Muscle layer of duodenum (tissue), 2 donors: Measurements from ENCODE around the gene SLC19A1.
"Not testable (repeated sequence)": the region's sequence is repeated elsewhere in the genome, so short reads cannot be mapped to it uniquely, and the experiment has no call there.

ENCODE experiments used
- H3K27ac ChIP-seq: one replicate; pipeline ENCODE4 v1.7.0; 2013; ENCODE audit warnings: mild to moderate bottlenecking, low read length
- H3K27me3 ChIP-seq: one replicate; pipeline ENCODE4 v1.7.0; 2013; ENCODE audit warnings: low read depth, mild to moderate bottlenecking, control low read depth, low read length
- H3K36me3 ChIP-seq, 2 donors: one replicate each; pipeline ENCODE4 v1.7.0; 2013; ENCODE audit warnings: low read length in 2 of 2, control low read depth in 1 of 2, mild to moderate bottlenecking in 1 of 2; ENCODE audit not compliant: insufficient read depth in 2 of 2, control insufficient read depth in 1 of 2
- H3K4me1 ChIP-seq, 2 donors: one replicate each; pipeline ENCODE4 v1.7.0; 2013; ENCODE audit warnings: low read length in 2 of 2, mild to moderate bottlenecking in 2 of 2, control low read depth in 1 of 2, moderate library complexity in 1 of 2; ENCODE audit not compliant: insufficient read depth in 2 of 2, control insufficient read depth in 1 of 2
- H3K4me3 ChIP-seq, 2 donors: one replicate each; pipeline ENCODE4 v1.7.0; 2013; ENCODE audit warnings: low read length in 2 of 2, low read depth in 1 of 2, mild to moderate bottlenecking in 1 of 2
- H3K9me3 ChIP-seq, 2 donors: one replicate each; pipeline ENCODE4 v1.7.0; 2013; ENCODE audit warnings: low read length in 2 of 2, control low read depth in 1 of 2, mild to moderate bottlenecking in 1 of 2; ENCODE audit not compliant: control insufficient read depth in 1 of 2
- donor health status: healthy.

The SLC19A1 gene

DNA sequence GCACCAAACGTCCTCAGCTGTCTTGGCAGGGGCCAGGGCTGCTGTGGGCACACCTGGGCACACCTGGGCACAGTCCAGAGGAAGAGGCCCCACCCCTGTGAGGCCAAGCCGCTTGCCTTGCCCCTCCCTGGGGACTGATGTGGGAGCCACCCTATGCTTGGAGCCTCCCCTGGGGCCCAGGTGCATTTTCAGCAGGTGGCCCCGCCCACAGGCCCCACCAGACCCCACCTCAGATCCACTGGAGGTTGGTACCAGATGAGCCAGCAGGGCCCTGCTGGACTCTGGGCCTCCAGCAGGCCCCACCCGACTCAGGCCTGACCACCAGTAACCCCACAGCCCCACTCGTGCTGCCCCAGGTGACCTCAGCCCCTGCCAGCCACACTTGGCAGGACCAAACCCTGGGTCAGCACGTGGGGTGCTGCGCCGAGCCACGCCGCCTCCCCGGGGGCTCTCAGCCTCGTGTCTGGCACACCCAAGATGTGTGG lies 8.8 kb downstream of the SLC19A1 start:
- peaks cover 6 to 10% of the 10 kb centered on the region in 2 donors for H3K36me3 ChIP-seq
- no peak overlapping the region for H3K4me3 ChIP-seq
- no peaks in the 10 kb centered on the region for H3K9me3 ChIP-seq
- H3K27ac ChIP-seq: no peak overlapping the region
- H3K27me3 ChIP-seq: no peaks in the 10 kb centered on the region
- peaks cover 0 to 19% of the 10 kb centered on the region in 2 donors for H3K4me1 ChIP-seq

DNA sequence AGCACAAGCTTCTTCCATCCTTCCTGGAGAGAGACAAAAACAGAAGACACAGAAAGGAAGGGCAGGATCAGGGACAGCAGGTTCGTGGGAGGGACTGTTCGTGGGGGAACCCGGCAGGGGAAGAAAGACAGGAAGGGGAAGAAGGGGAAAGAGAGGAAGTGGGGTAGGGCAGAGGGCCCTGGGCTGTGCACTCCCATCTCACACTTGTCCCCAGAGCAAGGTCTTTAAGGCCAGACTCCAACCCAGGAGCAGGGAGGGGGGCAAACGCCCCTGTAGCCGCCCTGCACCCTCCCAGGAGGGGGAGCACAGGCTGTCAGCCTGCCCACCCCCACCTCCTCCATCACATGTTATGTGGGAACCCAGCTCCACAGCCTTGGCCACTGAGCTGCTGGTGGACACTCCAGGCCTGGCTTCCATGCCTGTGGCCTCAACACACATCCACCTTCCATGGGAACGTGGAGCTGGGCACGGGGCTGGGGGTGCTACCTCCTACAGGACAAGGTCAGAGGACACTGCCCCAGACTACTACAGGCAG lies 9.3 kb downstream of the SLC19A1 start:
- peaks cover 0 to 19% of the 10 kb centered on the region in 2 donors for H3K4me1 ChIP-seq
- H3K9me3 ChIP-seq: no peaks in the 10 kb centered on the region
- no peaks in the 10 kb centered on the region for H3K27me3 ChIP-seq
- no peak overlapping the region for H3K4me3 ChIP-seq
- no peak overlapping the region for H3K27ac ChIP-seq
- peaks cover 6 to 10% of the 10 kb centered on the region in 2 donors for H3K36me3 ChIP-seq

GRCh38 chr21:45531393-45532215 lies 10.6 kb downstream of the SLC19A1 start:
- no peak overlapping the region for H3K27ac ChIP-seq
- peaks cover 6 to 10% of the 10 kb centered on the region in 2 donors for H3K36me3 ChIP-seq
- no peaks in the 10 kb centered on the region for H3K27me3 ChIP-seq
- no peaks in the 10 kb centered on the region for H3K9me3 ChIP-seq
- no peak overlapping the region for H3K4me3 ChIP-seq
- H3K4me1 ChIP-seq: peaks cover 0 to 19% of the 10 kb centered on the region in 2 donors

- H3K27me3 ChIP-seq, H3K9me3 ChIP-seq, H3K27ac ChIP-seq, H3K4me3 ChIP-seq: not testable (repeated sequence)
- peaks cover 0 to 19% of the 10 kb centered on the region in 2 donors for H3K4me1 ChIP-seq
- H3K36me3 ChIP-seq: peaks cover 6 to 10% of the 10 kb centered on the region in 2 donors
Observed at GRCh38 chr21:45531114-45531392, 11.2 kb downstream of the SLC19A1 start.

- no peaks in the 10 kb centered on the region for H3K27me3 ChIP-seq
- H3K4me1 ChIP-seq: peaks cover 0 to 19% of the 10 kb centered on the region in 2 donors
- H3K9me3 ChIP-seq: no peaks in the 10 kb centered on the region
- H3K27ac ChIP-seq: no peak overlapping the region
- H3K4me3 ChIP-seq: no peak overlapping the region
- H3K36me3 ChIP-seq: peaks cover 7 to 10% of the 10 kb centered on the region in 2 donors
Observed at GRCh38 chr21:45530423-45531113, 11.7 kb downstream of the SLC19A1 start.

DNA sequence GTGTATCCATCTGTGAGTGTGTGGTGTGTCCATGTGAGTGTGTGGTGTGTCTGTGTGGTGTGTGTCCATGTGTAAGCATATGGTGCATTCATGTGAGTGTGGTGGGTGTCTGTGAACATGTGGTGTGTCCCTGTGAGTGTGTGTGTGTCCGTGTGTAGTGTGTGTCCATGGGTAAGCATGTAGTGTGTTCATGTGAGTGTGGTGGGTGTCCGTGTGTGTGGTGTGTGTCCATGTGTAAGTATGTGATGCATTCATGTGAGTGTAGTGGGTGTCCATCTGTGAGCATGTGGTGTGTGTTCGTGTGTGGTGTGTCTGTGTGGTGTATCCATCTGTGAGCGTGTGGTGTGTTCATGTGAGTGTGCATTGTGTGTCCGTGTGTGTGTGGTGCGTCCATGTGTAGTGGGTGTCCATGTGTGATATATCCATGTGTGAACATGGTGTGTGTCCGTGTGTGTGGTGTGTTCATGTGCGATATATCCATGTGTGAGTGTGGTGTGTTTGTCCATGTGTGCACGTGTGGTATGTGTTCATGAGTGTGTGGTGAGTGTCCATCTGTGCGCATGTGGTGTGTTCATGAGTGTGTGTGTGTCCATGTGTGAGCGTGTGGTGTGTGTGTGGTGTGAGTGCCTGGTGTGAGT lies 12.3 kb downstream of the SLC19A1 start:
- no peaks in the 10 kb centered on the region for H3K27me3 ChIP-seq
- H3K4me1 ChIP-seq: peaks cover 0 to 19% of the 10 kb centered on the region in 2 donors
- H3K36me3 ChIP-seq: peaks cover 10 to 14% of the 10 kb centered on the region in 2 donors
- H3K4me3 ChIP-seq: no peak overlapping the region
- H3K9me3 ChIP-seq: no peaks in the 10 kb centered on the region
- no peak overlapping the region for H3K27ac ChIP-seq

DNA sequence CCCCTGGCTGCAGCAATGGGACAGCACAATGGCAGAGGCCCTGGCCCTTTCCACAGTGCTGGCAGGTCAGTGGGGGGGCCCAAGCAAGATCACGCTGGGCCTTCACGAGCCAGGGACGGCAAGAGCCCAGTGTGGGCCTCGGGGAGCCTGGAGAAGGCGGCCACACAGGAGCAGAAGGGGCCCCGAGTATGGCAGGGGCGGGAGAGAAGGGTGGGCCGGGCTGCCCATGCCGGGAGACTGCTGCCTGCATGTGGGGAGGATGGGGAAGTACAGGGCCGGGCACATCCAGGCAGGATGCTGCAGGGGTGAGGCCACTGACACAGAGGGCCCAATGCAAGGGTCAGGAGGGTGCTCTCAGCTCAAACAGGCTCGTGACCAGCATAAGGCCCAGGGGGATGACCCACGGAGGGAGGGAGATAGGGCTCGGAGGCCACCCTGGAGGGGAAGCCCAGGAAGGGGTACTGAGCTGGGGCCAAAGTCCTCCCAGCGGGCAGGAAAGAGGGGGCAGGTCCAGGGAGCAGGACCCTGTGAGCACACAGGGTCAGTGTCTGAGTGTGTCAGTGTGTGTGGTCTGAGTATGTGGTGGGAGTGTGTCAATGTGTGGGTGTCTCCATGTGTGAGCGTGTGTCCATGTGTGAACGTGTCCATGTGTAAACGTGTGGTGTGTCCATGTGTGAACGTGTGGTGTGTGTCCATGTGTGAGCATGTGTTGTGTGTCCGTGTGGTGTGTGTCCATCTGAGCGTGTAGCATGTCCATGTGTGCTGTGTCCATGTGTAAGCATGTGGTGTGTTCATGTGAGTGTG lies 13.1 kb downstream of the SLC19A1 start:
- Histone ChIP-seq H3K4me3 (no peak overlapping the region), H3K27ac (no peak overlapping the region), H3K4me1 (peaks cover 0 to 12% of the 10 kb centered on the region in 2 donors), H3K27me3 (no peaks in the 10 kb centered on the region), H3K36me3 (peaks cover 10 to 14% of the 10 kb centered on the region in 2 donors), H3K9me3 (no peaks in the 10 kb centered on the region)

DNA sequence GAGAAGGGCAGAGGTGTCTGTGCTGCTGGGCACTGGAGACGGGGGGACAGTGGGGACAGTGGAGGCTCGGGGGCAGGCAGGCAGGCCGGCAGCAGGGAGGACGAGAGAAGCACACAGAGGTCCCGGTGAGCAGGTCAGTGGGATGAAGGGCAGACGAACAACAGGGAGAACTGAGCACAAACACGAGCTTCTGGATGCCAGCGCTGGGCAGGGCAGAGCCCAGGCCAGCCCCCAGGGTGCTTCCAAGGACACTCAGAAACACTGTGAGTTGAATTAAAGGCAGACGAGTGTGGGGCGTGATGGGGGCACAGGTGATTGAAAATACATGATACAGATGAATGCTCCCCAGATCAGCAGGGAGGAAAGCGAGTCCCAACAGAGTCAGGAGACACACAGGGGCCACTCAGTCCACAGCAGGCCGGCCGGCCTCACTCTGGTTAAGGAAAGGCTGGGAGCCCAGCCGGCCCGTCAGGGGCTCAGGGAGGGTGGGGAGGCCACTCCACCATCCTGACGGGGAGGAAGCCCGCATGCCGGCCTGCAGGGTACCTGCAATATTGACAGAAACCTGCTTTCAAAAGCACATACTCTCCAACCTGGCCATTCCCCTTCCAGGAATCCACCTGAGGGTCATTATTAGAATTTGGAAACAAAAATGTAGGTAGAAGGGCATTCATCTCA lies 14.1 kb downstream of the SLC19A1 start:
- no peak overlapping the region for H3K27ac ChIP-seq
- H3K9me3 ChIP-seq: no peaks in the 10 kb centered on the region
- H3K27me3 ChIP-seq: no peaks in the 10 kb centered on the region
- H3K36me3 ChIP-seq: peaks cover 10 to 14% of the 10 kb centered on the region in 2 donors
- H3K4me3 ChIP-seq: no peak overlapping the region
- H3K4me1 ChIP-seq: peaks cover 0 to 3% of the 10 kb centered on the region in 2 donors

GRCh38 chr21:45527151-45527999 lies 14.9 kb downstream of the SLC19A1 start:
- not testable (repeated sequence) for H3K4me3 ChIP-seq, H3K9me3 ChIP-seq, H3K27ac ChIP-seq, H3K27me3 ChIP-seq, H3K4me1 ChIP-seq
- peaks cover 10 to 19% of the 10 kb centered on the region in 2 donors for H3K36me3 ChIP-seq

- Histone ChIP-seq H3K4me1 (no peaks in the 10 kb centered on the region), H3K36me3 (peaks cover 10 to 29% of the 10 kb centered on the region in 2 donors), H3K4me3 (no peak overlapping the region), H3K9me3 (peaks cover 0 to 16% of the 10 kb centered on the region in 2 donors), H3K27me3 (no peaks in the 10 kb centered on the region), H3K27ac (no peak overlapping the region)
Observed at GRCh38 chr21:45525910-45526306, 16.3 kb downstream of the SLC19A1 start.
